Small intestine (tissue), 7 donors: Measurements from ENCODE around the gene OR2H1. TPM values are rescaled to one million over a fixed set of nuclear protein-coding genes. Genes with fewer than 3 reads are reported as not detected.

ENCODE experiments used
- DNase-seq, 2 donors: peaks; one replicate each; pipeline versions ENCODE4 v3.0.0 to v3.0.0-alpha.2; 2013
- FAIRE-seq: peaks from 2 replicates; lab custom pipeline; 2012; peaks lifted over from hg19 to GRCh38; lab: Jason Lieb, UNC
- H3K27ac ChIP-seq, 3 donors: one replicate each; pipeline ENCODE4 v1.5.1; 2013; ENCODE audit warnings: low read length in 2 of 3, mild to moderate bottlenecking in 2 of 3, control low read depth in 1 of 3, inconsistent platforms in 1 of 3, low read depth in 1 of 3, moderate library complexity in 1 of 3
- H3K27me3 ChIP-seq, 3 donors: one replicate each; pipeline ENCODE4 v1.6.1; 2013; ENCODE audit warnings: low read length in 3 of 3, inconsistent platforms in 1 of 3; ENCODE audit not compliant: control insufficient read depth in 3 of 3, insufficient read depth in 3 of 3
- H3K36me3 ChIP-seq, 3 donors: one replicate each; pipeline ENCODE4 v1.6.1; 2013; ENCODE audit warnings: low read length in 3 of 3, inconsistent platforms in 1 of 3, low read depth in 1 of 3, mild to moderate bottlenecking in 1 of 3, moderate library complexity in 1 of 3; ENCODE audit not compliant: control insufficient read depth in 3 of 3, insufficient read depth in 2 of 3
- H3K4me1 ChIP-seq, 3 donors: one replicate each; pipeline ENCODE4 v1.6.1; 2013; ENCODE audit warnings: low read length in 2 of 3, inconsistent platforms in 1 of 3, low read depth in 1 of 3, mild to moderate bottlenecking in 1 of 3, moderate library complexity in 1 of 3; ENCODE audit not compliant: control insufficient read depth in 3 of 3, insufficient read depth in 2 of 3
- H3K4me3 ChIP-seq, 3 donors: one replicate each; pipeline ENCODE4 v1.5.1; 2013; ENCODE audit warnings: low read length in 3 of 3, control low read depth in 1 of 3, inconsistent platforms in 1 of 3, low read depth in 1 of 3, mild to moderate bottlenecking in 1 of 3, moderate library complexity in 1 of 3
- H3K9me3 ChIP-seq, 2 donors: one replicate each; pipeline ENCODE4 v1.6.1; 2013; ENCODE audit warnings: low read depth in 1 of 2, low read length in 1 of 2; ENCODE audit not compliant: control insufficient read depth in 2 of 2, insufficient read depth in 1 of 2
- WGBS, 3 donors: extraction: QIAGEN DNeasy Blood & Tissue Kit; methylation state at CpG; one replicate each; pipeline ENCODE4 v1.1.7; 2013; 5-methylcytosine and 5-hydroxymethylcytosine counted together
- polyA plus RNA-seq, 4 donors: library from polyadenylated mRNA; stranded (reverse) in 3 of 4; unstranded in 1 of 4; fragments of 200-250 nt in 3 of 4; fragments of 120-200 nt in 1 of 4; gene quantifications; one replicate each; pipeline versions ENCODE4 v1.2.1 to v1.2.3, GENCODE V29; 2013
- donor health status: healthy with polysubstance abuse.
- donor health status: control.
- donor health status: control.
- donor health status: Bipolar disorder and iron deficiency.
- donor health status: healthy.

Gene OR2H1
- polyA plus RNA-seq, 4 donors: not detected

DNA sequence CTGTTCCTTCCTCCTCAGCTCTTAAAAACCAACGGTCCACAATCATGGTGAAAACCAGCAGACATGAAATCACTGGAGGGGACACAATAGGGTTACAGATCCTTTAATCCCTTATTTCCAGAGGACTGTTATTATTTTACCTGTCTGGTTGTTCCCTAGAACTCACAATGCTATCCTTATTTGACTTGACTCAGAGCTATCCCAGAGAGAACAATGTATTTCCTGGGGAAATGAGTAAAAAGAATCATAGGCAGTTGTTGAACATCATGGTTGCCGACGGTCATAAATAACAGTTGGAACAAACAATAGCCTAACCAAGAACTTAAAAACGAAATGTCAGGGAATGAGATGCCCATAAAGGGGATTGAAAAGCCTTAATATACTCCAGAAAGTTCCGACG lies 9.3 kb downstream of the OR2H1 start:
- DNase-seq: no peak
- Histone ChIP-seq H3K27ac (no peak overlapping the region), H3K9me3 (no peaks in the 10 kb centered on the region), H3K27me3 (peaks cover 0 to 2% (median 0%) of the 10 kb centered on the region in 3 donors), H3K4me3 (no peak overlapping the region), H3K36me3 (no peaks in the 10 kb centered on the region), H3K4me1 (no peaks in the 10 kb centered on the region)
- no peak for FAIRE-seq
- 54 to 57% (median 56%) methylated on average over 6 of the region's 6 CpGs for WGBS, 3 donors

DNA sequence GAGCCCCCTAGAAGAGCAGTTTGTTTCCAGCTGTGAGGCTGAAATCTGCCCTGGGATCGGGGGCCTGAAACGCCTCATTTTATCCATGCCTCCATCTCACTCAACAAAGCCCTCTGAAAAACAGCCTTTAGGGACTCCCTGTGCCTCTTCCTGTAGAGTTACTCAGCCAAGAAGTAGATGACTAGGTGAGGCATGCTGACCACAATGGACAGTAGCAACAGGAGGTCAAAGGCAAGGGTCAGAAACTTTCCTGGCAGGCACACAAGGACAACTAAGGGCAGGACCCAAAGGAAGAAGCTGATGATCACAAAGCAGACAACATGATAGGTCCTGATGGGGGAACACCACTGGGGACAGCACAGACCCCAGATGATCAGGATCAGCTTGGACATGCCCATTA lies 18.0 kb downstream of the OR2H1 start:
- H3K27ac ChIP-seq: no peak overlapping the region
- no peak for FAIRE-seq
- no peaks in the 10 kb centered on the region for H3K36me3 ChIP-seq
- WGBS, 3 donors: 56 to 78% (median 77%) methylated on average over 2 of the region's 2 CpGs
- no peaks in the 10 kb centered on the region for H3K27me3 ChIP-seq
- no peak for DNase-seq
- no peaks in the 10 kb centered on the region for H3K4me1 ChIP-seq
- no peaks in the 10 kb centered on the region for H3K9me3 ChIP-seq
- no peak overlapping the region for H3K4me3 ChIP-seq

DNA sequence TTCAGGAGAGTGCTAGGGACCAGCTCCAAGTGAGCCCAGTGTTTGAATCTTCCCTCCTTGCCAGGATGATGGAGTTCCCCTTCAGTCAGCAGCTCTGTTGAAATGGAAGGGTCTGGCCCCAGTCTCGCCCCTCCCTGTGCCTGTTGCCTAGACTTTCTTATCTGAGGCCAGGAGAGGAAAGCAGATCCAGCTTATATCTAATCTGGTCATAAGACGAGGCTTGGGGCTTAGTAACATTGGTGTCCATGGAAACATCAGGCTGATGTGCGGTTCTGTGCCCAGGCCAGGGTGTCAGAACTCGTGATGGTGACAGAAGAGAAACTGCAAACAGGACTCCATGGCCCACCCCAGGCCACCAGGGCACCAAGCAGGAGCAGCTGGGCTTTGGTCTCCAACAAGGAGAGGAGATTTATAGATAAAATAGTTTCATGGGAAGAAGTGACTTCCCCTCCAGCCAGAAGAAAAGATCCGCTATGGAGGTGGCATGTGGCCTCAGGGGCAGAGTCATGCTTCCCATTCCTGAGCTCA lies 21.0 kb downstream of the OR2H1 start:
- Histone ChIP-seq H3K36me3 (no peaks in the 10 kb centered on the region), H3K9me3 (no peaks in the 10 kb centered on the region), H3K4me1 (no peaks in the 10 kb centered on the region), H3K27ac (no peak overlapping the region), H3K27me3 (no peaks in the 10 kb centered on the region), H3K4me3 (no peak overlapping the region)
- 46 to 62% (median 54%) methylated on average over 5 of the region's 5 CpGs for WGBS, 3 donors
- DNase-seq (no peak), FAIRE-seq (no peak)

DNA sequence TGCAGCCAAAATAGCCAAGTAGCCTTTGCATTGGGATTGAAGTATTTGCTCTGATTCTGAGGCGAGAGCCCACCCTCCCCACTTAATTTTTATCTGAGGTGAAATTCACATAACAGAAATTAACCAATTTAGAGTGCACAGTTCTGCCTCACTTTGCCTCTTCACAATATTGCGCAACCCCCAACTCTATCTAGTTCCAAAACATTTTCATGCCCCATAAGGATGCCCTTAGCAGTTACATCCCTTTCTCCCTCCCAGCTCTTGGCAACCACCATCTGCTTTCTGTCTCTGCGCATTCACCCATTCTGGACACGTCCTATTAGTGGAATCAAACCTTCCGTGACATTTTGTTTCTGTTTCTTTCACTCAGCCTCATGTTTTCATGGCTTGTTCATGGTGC lies 21.8 kb downstream of the OR2H1 start:
- no peaks in the 10 kb centered on the region for H3K27me3 ChIP-seq
- no peak overlapping the region for H3K27ac ChIP-seq
- no peaks in the 10 kb centered on the region for H3K36me3 ChIP-seq
- H3K4me1 ChIP-seq: no peaks in the 10 kb centered on the region
- FAIRE-seq (no peak), DNase-seq (no peak)
- no peaks in the 10 kb centered on the region for H3K9me3 ChIP-seq
- WGBS, 3 donors: 57 to 79% (median 77%) methylated on average over 5 of the region's 5 CpGs
- H3K4me3 ChIP-seq: no peak overlapping the region

DNA sequence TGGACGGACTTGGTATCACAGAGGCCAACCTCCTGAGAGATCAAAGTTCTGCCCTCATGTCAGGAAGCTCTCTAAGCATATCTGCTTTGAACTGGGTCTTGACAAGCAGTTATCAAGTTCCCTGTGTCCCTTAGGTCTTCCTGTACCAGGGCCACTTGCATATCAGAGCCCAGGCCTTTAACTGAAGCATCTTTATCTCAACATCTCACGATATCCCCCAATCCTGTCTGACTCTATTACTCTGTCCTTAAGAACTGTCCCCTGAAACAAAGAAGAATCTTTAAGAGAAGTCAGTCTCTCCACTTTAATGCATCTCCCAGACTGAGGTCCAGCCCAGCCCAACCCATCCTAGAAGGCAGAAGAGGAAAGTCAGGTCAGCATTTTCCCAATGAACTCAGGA lies 22.6 kb downstream of the OR2H1 start:
- Histone ChIP-seq H3K27me3 (no peaks in the 10 kb centered on the region), H3K4me1 (no peaks in the 10 kb centered on the region), H3K36me3 (no peaks in the 10 kb centered on the region), H3K9me3 (no peaks in the 10 kb centered on the region), H3K27ac (no peak overlapping the region), H3K4me3 (no peak overlapping the region)
- no peak for DNase-seq
- no peak for FAIRE-seq
- WGBS, 3 donors: 58 to 74% (median 68%) methylated on average over 2 of the region's 2 CpGs

DNA sequence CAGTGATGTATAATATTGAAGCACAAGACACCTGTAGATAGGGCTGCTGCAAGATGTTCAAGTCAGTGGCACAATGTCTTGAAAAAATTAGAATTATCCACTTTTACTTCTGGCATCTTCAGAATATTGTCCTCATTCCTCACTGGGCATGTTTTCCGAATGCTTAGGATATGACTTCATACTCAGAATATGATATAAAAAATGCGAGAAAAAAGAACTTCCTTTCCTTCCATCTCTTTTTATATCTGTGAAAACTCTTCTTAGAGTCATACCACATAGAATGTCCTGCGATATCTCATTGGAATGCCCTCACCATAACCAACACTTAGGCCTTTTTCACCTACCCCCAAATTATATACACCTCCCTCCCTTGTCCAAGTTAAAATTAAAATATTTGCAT lies 26.2 kb downstream of the OR2H1 start:
- no peak for DNase-seq
- Histone ChIP-seq H3K27ac (no peak overlapping the region), H3K27me3 (no peaks in the 10 kb centered on the region), H3K4me3 (no peak overlapping the region), H3K4me1 (no peaks in the 10 kb centered on the region), H3K9me3 (no peaks in the 10 kb centered on the region), H3K36me3 (no peaks in the 10 kb centered on the region)
- FAIRE-seq: no peak
- WGBS, 3 donors: 79 to 84% (median 83%) methylated on average over 3 of the region's 3 CpGs

DNA sequence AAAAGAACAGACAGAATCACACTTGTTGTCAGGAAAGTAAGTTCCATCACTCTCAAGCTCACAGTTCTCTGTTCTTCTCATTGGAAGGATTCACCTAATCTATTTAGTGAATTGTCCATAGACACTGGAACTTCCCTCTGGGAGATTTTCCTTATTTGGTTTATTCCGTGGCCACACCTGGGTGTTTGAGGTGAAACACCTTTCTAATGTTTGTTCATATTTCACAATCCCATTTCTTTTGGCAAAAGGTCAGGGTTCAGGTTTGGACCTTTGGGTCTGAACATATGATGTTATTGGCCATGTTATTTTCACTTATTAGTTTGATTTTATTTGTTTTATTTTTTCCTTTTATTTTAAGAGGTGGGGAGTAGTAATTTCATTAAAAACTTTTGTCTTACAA lies 26.8 kb downstream of the OR2H1 start:
- no peak overlapping the region for H3K27ac ChIP-seq
- H3K4me3 ChIP-seq: no peak overlapping the region
- WGBS, 3 donors: 26 to 75% (median 26%) methylated on average over 1 of the region's 1 CpG
- no peak for FAIRE-seq
- H3K36me3 ChIP-seq: no peaks in the 10 kb centered on the region
- no peaks in the 10 kb centered on the region for H3K9me3 ChIP-seq
- no peaks in the 10 kb centered on the region for H3K27me3 ChIP-seq
- no peak for DNase-seq
- H3K4me1 ChIP-seq: no peaks in the 10 kb centered on the region

DNA sequence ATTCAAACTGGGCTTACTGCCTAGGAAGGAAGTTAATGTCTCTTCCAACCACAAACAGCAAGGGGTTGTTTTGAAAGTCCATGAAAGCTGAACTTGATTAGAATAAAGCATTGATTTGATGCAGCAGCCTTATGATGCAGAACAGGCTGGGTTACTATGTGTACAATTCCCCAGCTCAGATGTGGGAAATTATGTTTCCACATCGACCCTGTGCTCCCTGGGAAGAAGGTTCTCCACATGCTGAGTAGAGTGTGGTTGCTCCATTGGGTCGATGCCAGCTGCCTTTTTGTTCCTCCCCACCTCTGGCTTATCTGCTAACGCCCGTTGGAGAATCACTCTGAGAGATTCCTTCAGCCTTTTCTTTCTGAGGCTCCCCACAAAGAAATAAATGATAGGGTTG lies 29.6 kb downstream of the OR2H1 start:
- Histone ChIP-seq H3K27ac (no peak overlapping the region), H3K27me3 (no peaks in the 10 kb centered on the region), H3K36me3 (no peaks in the 10 kb centered on the region), H3K4me1 (no peaks in the 10 kb centered on the region), H3K9me3 (no peaks in the 10 kb centered on the region), H3K4me3 (no peak overlapping the region)
- DNase-seq (no peak), FAIRE-seq (no peak)
- WGBS, 3 donors: 34 to 52% (median 49%) methylated on average over 4 of the region's 4 CpGs

DNA sequence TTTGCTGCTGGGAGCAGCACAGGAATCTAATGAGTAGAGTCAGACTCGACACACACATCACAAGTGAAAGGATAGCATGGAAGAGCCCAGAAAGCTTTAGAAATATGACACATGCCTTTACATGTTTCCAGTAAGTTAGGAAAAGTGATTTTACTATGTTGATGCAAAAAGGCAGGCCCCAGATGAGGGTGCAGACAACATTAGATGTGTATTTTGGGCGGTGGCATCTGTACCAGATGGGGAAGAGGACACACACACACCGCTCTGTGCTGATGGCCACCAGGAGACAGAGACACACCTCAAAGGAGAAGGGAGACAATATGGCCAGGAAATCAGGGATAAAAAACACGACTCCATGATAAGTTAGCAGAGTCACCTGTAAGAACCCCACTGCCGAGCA lies 30.2 kb downstream of the OR2H1 start:
- Histone ChIP-seq H3K4me1 (no peaks in the 10 kb centered on the region), H3K27me3 (no peaks in the 10 kb centered on the region), H3K27ac (no peak overlapping the region), H3K9me3 (no peaks in the 10 kb centered on the region), H3K36me3 (no peaks in the 10 kb centered on the region), H3K4me3 (no peak overlapping the region)
- WGBS, 3 donors: 78 to 83% (median 82%) methylated on average over 5 of the region's 5 CpGs
- FAIRE-seq (no peak), DNase-seq (no peak)
